Adrenal gland (tissue), 12 donors: ENCODE results near the gene CCDC144A. TPM values are rescaled to one million over a fixed set of nuclear protein-coding genes. Genes with fewer than 3 reads are reported as not detected.
"Not testable (repeated sequence)": the region's sequence is repeated elsewhere in the genome, so short reads cannot be mapped to it uniquely, and the experiment has no call there.

Source experiments
- DNase-seq, 7 donors: peaks; one replicate each; pipeline ENCODE4 v3.0.0-alpha.2; 2019 to 2020
- H3K27ac ChIP-seq, 5 donors: fragments of 200-600 bp; sonication (generic) in 4 of 5; 1 replicate in 3 of 5; 2 replicates in 2 of 5; pipeline versions ENCODE4 v1.5.1 to v1.8.0; 2016 to 2020; ENCODE audit warnings: mild to moderate bottlenecking in 1 of 5
- H3K27me3 ChIP-seq: fragments of 200-600 bp; 2 replicates; pipeline ENCODE4 v1.8.0; 2021
- H3K36me3 ChIP-seq, 2 donors: fragments of 200-600 bp; replicated peaks in 1 of 2; 1 replicate in 1 of 2; 2 replicates in 1 of 2; pipeline versions ENCODE4 v1.5.1 to v1.8.0; 2018 to 2022
- H3K4me1 ChIP-seq, 2 donors: fragments of 200-600 bp; replicated peaks in 1 of 2; 1 replicate in 1 of 2; 2 replicates in 1 of 2; pipeline versions ENCODE4 v1.5.1 to v1.8.0; 2018 to 2021
- H3K4me3 ChIP-seq, 4 donors: fragments of 200-600 bp; sonication (generic) in 3 of 4; one replicate each; pipeline ENCODE4 v1.5.1; 2016 to 2018
- H3K9me3 ChIP-seq, 3 donors: fragments of 200-600 bp; sonication (generic) in 1 of 3; replicated peaks in 1 of 3; 1 replicate in 2 of 3; 2 replicates in 1 of 3; pipeline versions ENCODE4 v1.5.1 to v1.8.0; 2016 to 2021
- CTCF ChIP-seq, 6 experiments: fragments of 450-650 bp in 4 of 6; fragments of 200-600 bp in 2 of 6; sonication (generic) in 1 of 6; IDR thresholded peaks; 1 replicate in 5 of 6; 2 replicates in 1 of 6; pipeline versions ENCODE4 v1.5.1 to v1.8.0; 2016 to 2021; ENCODE audit warnings: antibody characterized with exemption in 6 of 6, mild to moderate bottlenecking in 2 of 6, moderate library complexity in 1 of 6
- POLR2A ChIP-seq, 2 donors: fragments of 450-650 bp; IDR thresholded peaks; one replicate each; pipeline ENCODE4 v1.6.1; 2017; ENCODE audit warnings: antibody characterized with exemption in 2 of 2, mild to moderate bottlenecking in 2 of 2, moderate library complexity in 1 of 2
- WGBS, 4 donors: extraction: QIAGEN DNeasy Blood & Tissue Kit in 2 of 4; methylation state at CpG; one replicate each; pipeline versions ENCODE4 v1.1.5 to v1.1.7; 2013 to 2017; 5-methylcytosine and 5-hydroxymethylcytosine counted together
- intact Hi-C, 2 donors: fragments of 100-400 bp; cut with DNase I; formaldehyde crosslinking; loops; one replicate each; pipeline versions ENCODE4 v1.14.1 to v1.15.0; 2022 to 2023
- polyA plus RNA-seq, 3 donors: library from polyadenylated mRNA; stranded (reverse); fragments of 200-250 nt in 2 of 3; fragments of 350-450 nt in 1 of 3; fragmentation: Illumina TruSeq in 1 of 3; extraction: RNeasy Lipid Tissue Mini Kit (QIAGEN cat#74804) in 1 of 3; gene quantifications; one replicate each; pipeline ENCODE4 v1.2.3, GENCODE V29; 2013 to 2014
- total RNA-seq, 9 donors: library from RNA; depleted of rRNA in 4 of 9; stranded (reverse); fragments of >200 nt in 4 of 9; fragments of 120-200 nt in 1 of 9; fragmentation: NEBNext Ultra II Directional in 1 of 9; extraction: Animal tissue kit (Norgen Biotek cat#: 25700) in 1 of 9; gene quantifications; one replicate each; pipeline versions ENCODE4 v1.1.0 to v1.2.4, GENCODE V29; 2013 to 2023
- donor health status: healthy with polysubstance abuse.
- donor health status: Bipolar disorder and iron deficiency.
- donor health status: DM: yes; HTN: yes; CAD: no.
- donor health status: DM: no; HTN: no; CAD: no.
- donor health status: DM: no; HTN: no; CAD: no.
- donor health status: DM: yes; HTN: yes; CAD: no.

Gene CCDC144A
- total and polyA plus RNA-seq, 12 donors = 0.06 to 13.6 (median 2.5) TPM

DNA sequence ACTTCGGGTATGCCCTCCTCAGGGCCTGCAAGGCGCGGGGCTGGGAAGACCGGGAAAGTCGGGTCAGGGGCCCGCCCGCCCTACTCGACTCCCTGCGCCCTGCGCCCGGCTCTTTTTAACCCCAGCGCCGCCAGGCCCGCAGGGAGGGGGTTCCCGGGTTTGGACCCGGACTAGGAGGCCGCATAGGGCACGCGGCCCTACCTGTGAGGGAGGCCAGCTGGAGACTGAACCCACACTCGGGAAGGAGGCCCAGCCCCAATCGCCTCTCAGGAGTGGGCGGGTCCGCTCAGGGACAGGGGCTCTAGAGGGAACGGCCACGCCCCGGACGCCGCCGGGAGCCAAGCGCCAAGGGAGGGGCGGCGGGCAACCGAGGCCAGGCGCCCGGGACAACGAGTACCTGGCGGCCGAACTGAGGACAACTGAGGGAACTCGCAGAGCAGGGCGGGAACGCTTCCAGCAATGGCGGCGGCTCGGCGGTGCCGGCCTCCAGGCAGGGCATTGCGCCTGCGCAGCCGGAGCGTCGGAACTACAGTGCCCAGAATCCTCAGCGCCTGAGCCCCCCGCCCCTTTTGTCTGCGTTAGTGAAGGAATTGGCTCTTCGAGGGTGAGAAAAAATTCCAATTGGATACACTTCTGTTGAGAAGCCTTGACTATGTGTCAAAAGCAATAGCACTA, 36.5 kb upstream of the CCDC144A start, which contains the start of gene ZNF624:
ZNF624 (minus strand) TSS at position 484 of the 675 bp plus-strand sequence.
- WGBS, 4 donors = 0 to 1% (median 0%) methylated on average over 16 to 55 of the region's 55 CpGs
- TF ChIP-seq POLR2A (IDR thresholded peaks at IDR 0.05) (peak; percentile 75 to 87), CTCF (IDR thresholded peaks at IDR 0.05) (peak in 2 of 6 experiments; percentile 5 to 25)
- no peaks in the 10 kb centered on the region for H3K36me3 ChIP-seq
- peaks cover 0 to 11% of the 10 kb centered on the region in 2 donors for H3K4me1 ChIP-seq
- H3K4me3 ChIP-seq = peak within 1 kb of the TSS; percentile 30 to 89 (median 72)
- H3K9me3 ChIP-seq = no peaks in the 10 kb centered on the region
- peak; percentile 94 to 98 (median 96) for DNase-seq
- intact Hi-C loops = no loop called here
- H3K27ac ChIP-seq = peak within 1 kb of the TSS; percentile 67 to 92 (median 87)
- no peaks in the 10 kb centered on the region for H3K27me3 ChIP-seq

DNA sequence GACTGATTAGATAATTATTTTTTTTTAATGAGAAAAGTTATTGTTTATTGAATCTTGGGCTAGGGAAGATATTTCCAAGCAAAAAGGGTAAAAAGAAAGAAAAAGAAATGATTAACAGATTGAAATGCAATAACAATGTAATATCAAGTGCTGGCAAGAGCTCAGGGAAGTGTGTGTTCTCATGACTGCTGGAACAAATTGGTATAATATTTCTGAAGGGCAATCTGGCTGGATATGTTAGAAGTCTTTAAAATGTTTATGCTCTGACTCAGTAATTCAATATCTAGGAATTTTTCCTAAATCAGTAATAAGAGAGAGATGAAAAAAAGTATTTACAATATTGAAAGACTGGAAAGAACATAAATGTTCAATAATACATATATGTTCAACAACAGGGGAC, 28.8 kb upstream of the CCDC144A start:
- TF ChIP-seq CTCF (IDR thresholded peaks at IDR 0.05) (no peak), POLR2A (IDR thresholded peaks at IDR 0.05) (no peak)
- intact Hi-C loops = no loop called here
- Histone ChIP-seq H3K9me3 (no peaks in the 10 kb centered on the region), H3K4me1 (no peaks in the 10 kb centered on the region), H3K4me3 (no peak overlapping the region), H3K27me3 (peaks cover 4% of the 10 kb centered on the region), H3K36me3 (no peaks in the 10 kb centered on the region), H3K27ac (no peak overlapping the region)
- DNase-seq = no peak

GRCh38 chr17:16662936-16663335, 27.1 kb upstream of the CCDC144A start:
- intact Hi-C loops = no loop called here
- Histone ChIP-seq H3K9me3 (no peaks in the 10 kb centered on the region), H3K4me3 (no peak overlapping the region), H3K36me3 (no peaks in the 10 kb centered on the region), H3K27me3 (peaks cover 4% of the 10 kb centered on the region), H3K4me1 (no peaks in the 10 kb centered on the region), H3K27ac (no peak overlapping the region)
- TF ChIP-seq POLR2A (IDR thresholded peaks at IDR 0.05) (no peak), CTCF (IDR thresholded peaks at IDR 0.05) (no peak)
- WGBS, 4 donors = 86 to 95% (median 91%) methylated on average over 1 of the region's 1 CpG
- DNase-seq = no peak

DNA sequence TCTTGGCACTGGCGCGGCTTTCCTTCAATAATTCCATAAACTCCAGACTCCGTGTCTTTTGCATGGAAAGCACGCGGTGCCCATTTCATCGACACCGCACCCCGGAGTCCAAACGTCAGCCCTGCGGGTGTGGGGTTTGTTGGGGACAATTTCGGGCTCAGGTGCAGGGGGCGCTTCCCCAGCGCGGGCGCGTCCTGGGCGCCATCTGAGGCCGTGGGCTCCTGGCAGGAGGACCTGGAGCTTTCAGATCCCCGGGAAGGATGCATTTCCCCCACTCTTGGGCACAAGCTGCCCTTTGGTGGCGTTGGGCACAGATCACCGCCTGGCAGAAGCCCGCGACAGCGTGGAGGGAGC, 23.5 kb upstream of the CCDC144A start:
- intact Hi-C loops, H3K36me3 ChIP-seq, H3K4me1 ChIP-seq, H3K9me3 ChIP-seq, H3K27ac ChIP-seq, DNase-seq: not testable (repeated sequence)
- peaks cover 17% of the 10 kb centered on the region for H3K27me3 ChIP-seq
- 50 to 52% methylated on average over 24 of the region's 24 CpGs; no CpG with 5 or more reads in 2 of the 4 donors for WGBS, 4 donors
- H3K4me3 ChIP-seq = peak overlapping the region in 1 of 4 donors; percentile 57

DNA sequence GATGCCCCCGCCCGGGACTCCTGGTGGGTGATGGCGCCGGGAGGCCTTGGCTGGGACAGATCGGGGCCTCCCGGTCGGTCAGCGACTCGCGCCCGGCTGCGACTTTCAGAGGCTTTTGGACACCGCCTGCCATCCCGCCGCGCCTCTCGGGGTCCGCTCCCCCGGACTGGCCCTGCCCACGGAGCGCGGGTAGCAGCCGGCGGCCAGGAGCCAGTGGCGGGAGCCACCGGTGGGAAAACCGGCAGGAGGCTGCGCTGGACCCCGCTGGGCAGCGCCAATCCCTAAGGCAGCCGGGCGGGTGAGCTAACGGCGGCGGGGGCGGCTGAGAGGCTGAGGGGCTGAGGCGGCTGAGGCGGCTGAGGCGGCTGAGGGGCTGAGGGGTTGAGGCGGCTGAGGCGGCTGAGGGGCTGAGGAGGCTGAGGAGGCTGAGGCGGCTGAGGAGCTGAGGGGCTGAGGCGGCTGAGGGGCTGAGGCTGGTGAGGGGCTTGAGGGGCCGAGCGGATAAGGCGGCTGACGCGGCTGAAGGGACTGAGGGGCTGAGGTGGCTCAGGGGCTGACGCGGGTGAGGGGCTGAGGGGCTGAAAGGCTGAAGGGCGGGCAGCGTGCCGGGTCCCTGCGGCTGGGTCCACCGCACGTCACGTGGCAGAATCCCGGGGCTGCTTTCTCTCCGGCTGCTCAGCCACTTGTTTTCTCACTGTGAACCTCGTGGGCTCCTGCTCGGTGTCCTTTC, 23.0 kb upstream of the CCDC144A start:
- H3K36me3 ChIP-seq, H3K4me1 ChIP-seq, H3K27ac ChIP-seq, H3K9me3 ChIP-seq, intact Hi-C loops: not testable (repeated sequence)
- peak in 3 of 7 donors; percentile 14 to 26 (median 23) for DNase-seq
- Histone ChIP-seq H3K4me3 (peak overlapping the region in 2 of 4 donors; percentile 22 to 57), H3K27me3 (peaks cover 16% of the 10 kb centered on the region)
- 0 to 8% (median 2%) methylated on average over 1 to 61 of the region's 61 CpGs for WGBS, 4 donors
